Thyroid gland (tissue), 4 donors: ENCODE data around the gene GSTCD.

ENCODE experiments used
- CTCF ChIP-seq, 6 experiments: fragments of 200-600 bp in 3 of 6; fragments of 450-650 bp in 3 of 6; sonication (generic) in 3 of 6; IDR thresholded peaks; one replicate each; pipeline ENCODE4 v1.5.1; 2016 to 2019; ENCODE audit warnings: antibody characterized with exemption in 6 of 6, mild to moderate bottlenecking in 2 of 6, inconsistent platforms in 1 of 6, moderate library complexity in 1 of 6
- POLR2A ChIP-seq, 2 donors: fragments of 450-650 bp; IDR thresholded peaks; one replicate each; pipeline ENCODE4 v1.6.1; 2017; ENCODE audit warnings: antibody characterized with exemption in 2 of 2, mild to moderate bottlenecking in 2 of 2, moderate library complexity in 1 of 2

- TF ChIP-seq POLR2A (IDR thresholded peaks at IDR 0.05), result no peak
- TF ChIP-seq CTCF (IDR thresholded peaks at IDR 0.05), result no peak
Measured at GRCh38 chr4:105808030-105808749, 99.6 kb downstream of the GSTCD start.
